Epithelial cell of proximal tubule (primary cell): Measurements from ENCODE around the gene CCL23. TPM values are rescaled to one million over a fixed set of nuclear protein-coding genes. Genes with fewer than 3 reads are reported as not detected.

Source experiments
- DNase-seq: peaks from one replicate; pipeline ENCODE4 v3.0.0-alpha.2; 2011; ENCODE audit warnings: low read depth
- H3K4me3 ChIP-seq: 2 replicates; pipeline ENCODE4 v1.5.1; 2011; ENCODE audit warnings: low read depth, mild to moderate bottlenecking, low read length
- CTCF ChIP-seq: conservative IDR thresholded peaks from 2 replicates; pipeline ENCODE4 v1.5.1; 2012; ENCODE audit warnings: low read depth, mild to moderate bottlenecking, low read length
- total RNA-seq: library from RNA; depleted of rRNA; stranded (reverse); fragments of >200 nt; gene quantifications from 2 replicates; pipeline ENCODE4 v1.2.3, GENCODE V29; 2015

CCL23 gene
- total RNA-seq, 1 donor from 2014 or later: not detected

GRCh38 chr17:35982409-35983191 is 35.2 kb downstream of the CCL23 start:
- no peak for DNase-seq
- H3K4me3 ChIP-seq: no peak overlapping the region
- no peak for TF ChIP-seq CTCF

- peak; percentile 16 for TF ChIP-seq CTCF
- DNase-seq: no peak
Observed at GRCh38 chr17:35981908-35982330, 35.9 kb downstream of the CCL23 start.

GRCh38 chr17:35981246-35981645 is 36.5 kb downstream of the CCL23 start, which contains the start of gene CCL16:
TSS of gene CCL16 (minus strand) at chr17:35981497. CDS start at chr17:35981420, 77 bp downstream.
- TF ChIP-seq CTCF: no peak
- H3K4me3 ChIP-seq: no peak within 1 kb of the TSS
- DNase-seq: no peak

More at GRCh38 chr17:35981908-35982330, 35.9 kb downstream of the CCL23 start:
- no peak overlapping the region for H3K4me3 ChIP-seq

GRCh38 chr17:35978346-35978745 is 39.4 kb downstream of the CCL23 start:
- no peak for DNase-seq
- H3K4me3 ChIP-seq: no peak overlapping the region
- TF ChIP-seq CTCF: no peak

- H3K4me3 ChIP-seq: no peak overlapping the region
- no peak for TF ChIP-seq CTCF
Observed at GRCh38 chr17:35977509-35977908, 40.3 kb downstream of the CCL23 start.

GRCh38 chr17:35973333-35974260 is 44.2 kb downstream of the CCL23 start:
- H3K4me3 ChIP-seq: no peak overlapping the region
- DNase-seq: no peak
- TF ChIP-seq CTCF: no peak

More at GRCh38 chr17:35977509-35977908, 40.3 kb downstream of the CCL23 start:
- no peak for DNase-seq
